SU-DHL-6 (cell line): Measurements from ENCODE around the gene CD79A.

Experiments
- H2AFZ ChIP-seq: fragments of 200-600 bp; sonication (generic); 2 replicates; pipeline ENCODE4 v1.6.1; 2014; ENCODE audit warnings: low read depth, mild to moderate bottlenecking, moderate library complexity, mixed read lengths, antibody characterized with exemption, low read length; ENCODE audit not compliant: severe bottlenecking
- H3F3A ChIP-seq: fragments of 200-600 bp; shearing (Covaris generic); 2 replicates; pipeline ENCODE4 v1.6.0; 2016; ENCODE audit warnings: antibody characterized with exemption, mild to moderate bottlenecking; ENCODE audit not compliant: insufficient read depth
- H3K27ac ChIP-seq: fragments of 200-600 bp; sonication (generic); 2 replicates; pipeline ENCODE4 v1.5.1; 2016; ENCODE audit warnings: low read depth, mild to moderate bottlenecking, low read length, moderate library complexity, mixed read lengths
- H3K27me3 ChIP-seq: fragments of 200-600 bp; sonication (generic), shearing (Covaris generic); 2 replicates; pipeline ENCODE4 v1.6.0; 2014; ENCODE audit warnings: mild to moderate bottlenecking, low read length
- H3K36me3 ChIP-seq: fragments of 200-600 bp; sonication (generic); 2 replicates; pipeline ENCODE4 v1.6.1; 2014; ENCODE audit warnings: mild to moderate bottlenecking, low read length, mixed read lengths
- H3K4me2 ChIP-seq: fragments of 300-600, 200-600 bp; shearing (Covaris generic), sonication (generic); 2 replicates; pipeline ENCODE4 v1.6.0; 2014; ENCODE audit warnings: low read length, low read depth, mild to moderate bottlenecking; ENCODE audit not compliant: poor library complexity, severe bottlenecking
- H3K4me3 ChIP-seq: fragments of 200-600 bp; sonication (generic); 2 replicates; pipeline ENCODE4 v1.5.1; 2014; ENCODE audit warnings: antibody characterized with exemption, low read length, mild to moderate bottlenecking, mixed read lengths; ENCODE audit not compliant: insufficient read depth, poor library complexity, severe bottlenecking
- H3K79me2 ChIP-seq: fragments of 200-600 bp; sonication (generic); 2 replicates; pipeline ENCODE4 v1.6.1; 2014; ENCODE audit warnings: mild to moderate bottlenecking, low read length, moderate library complexity; ENCODE audit not compliant: insufficient read depth
- H3K9ac ChIP-seq: fragments of 200-600 bp; sonication (generic); 2 replicates; pipeline ENCODE4 v1.7.0; 2014; ENCODE audit warnings: mild to moderate bottlenecking, low read length
- H3K9me2 ChIP-seq: fragments of 200-600 bp; sonication (generic); replicated peaks from 2 replicates; pipeline ENCODE4 v1.6.1; 2014; ENCODE audit warnings: low read length; ENCODE audit not compliant: insufficient read depth
- H3K9me3 ChIP-seq: fragments of 200-600 bp; sonication (generic); 2 replicates; pipeline ENCODE4 v1.6.1; 2014; ENCODE audit warnings: low read length, mixed read lengths; ENCODE audit not compliant: insufficient read depth
- H4K20me1 ChIP-seq: fragments of 200-600 bp; sonication (generic); 2 replicates; pipeline ENCODE4 v1.6.1; 2014; ENCODE audit warnings: low read depth, mild to moderate bottlenecking, antibody characterized with exemption, low read length, moderate library complexity, mixed read lengths
- CTCF ChIP-seq: fragments of 200-600 bp; sonication (generic); IDR thresholded peaks from one replicate; pipeline ENCODE4 v1.5.1; 2017; ENCODE audit warnings: antibody characterized with exemption, mild to moderate bottlenecking, low read length, moderate library complexity; ENCODE audit not compliant: insufficient read depth, poor library complexity, severe bottlenecking
- EZH2phosphoT487 ChIP-seq: fragments of 200-600 bp; sonication (generic), shearing (Covaris generic); conservative IDR thresholded peaks from 2 replicates; pipeline ENCODE4 v1.6.1; 2018; ENCODE audit warnings: mild to moderate bottlenecking, antibody characterized with exemption, low read length, moderate library complexity, mixed read lengths

Gene CD79A

GRCh38 chr19:41847351-41848105, 29.6 kb upstream of the CD79A start:
- TF ChIP-seq CTCF (no peak), EZH2phosphoT487 (no peak)

DNA sequence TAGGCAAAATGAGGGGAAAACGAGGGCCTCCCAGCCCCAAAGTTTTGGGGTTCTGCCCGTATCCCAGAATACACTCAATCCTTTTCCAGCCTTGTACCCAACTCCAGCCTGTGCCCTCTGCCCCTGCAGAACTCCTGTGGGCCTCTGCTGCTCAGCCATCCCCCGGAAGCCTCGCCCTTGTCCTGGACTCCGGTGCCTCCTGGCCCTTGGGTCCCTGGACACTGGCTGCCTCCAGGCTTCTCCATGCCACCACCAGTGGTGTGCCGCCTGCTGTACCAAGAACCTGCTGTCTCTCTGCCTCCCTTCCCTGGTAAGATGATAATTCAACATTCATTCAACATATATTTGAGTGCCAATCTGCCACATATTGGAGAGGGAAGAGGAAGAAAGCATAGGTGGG, 28.4 kb upstream of the CD79A start:
- no peak overlapping the region for H3K27ac ChIP-seq

More at GRCh38 chr19:41847351-41848105, 29.6 kb upstream of the CD79A start:
- no peak overlapping the region for H3K27ac ChIP-seq
- H4K20me1 ChIP-seq = no peaks in the 10 kb centered on the region
- H3K79me2 ChIP-seq = no peaks in the 10 kb centered on the region
- no peaks in the 10 kb centered on the region for H3K9me3 ChIP-seq
- H3K36me3 ChIP-seq = no peaks in the 10 kb centered on the region
- no peak overlapping the region for H3K4me2 ChIP-seq
- H3K27me3 ChIP-seq = no peaks in the 10 kb centered on the region
- no peak overlapping the region for H2AFZ ChIP-seq
- no peak overlapping the region for H3K9ac ChIP-seq
- no peak overlapping the region for H3K4me3 ChIP-seq
- no peaks in the 10 kb centered on the region for H3K9me2 ChIP-seq
- no peaks in the 10 kb centered on the region for H3F3A ChIP-seq

GRCh38 chr19:41849067-41849466, 28.0 kb upstream of the CD79A start:
- TF ChIP-seq EZH2phosphoT487 (no peak), CTCF (no peak)
- Histone ChIP-seq H2AFZ (no peak overlapping the region), H3K9me3 (no peaks in the 10 kb centered on the region), H3K9me2 (no peaks in the 10 kb centered on the region), H3K27me3 (no peaks in the 10 kb centered on the region), H4K20me1 (no peaks in the 10 kb centered on the region), H3K36me3 (no peaks in the 10 kb centered on the region), H3F3A (no peaks in the 10 kb centered on the region), H3K9ac (no peak overlapping the region), H3K27ac (no peak overlapping the region), H3K79me2 (no peaks in the 10 kb centered on the region), H3K4me3 (no peak overlapping the region), H3K4me2 (no peak overlapping the region)

More for the DNA sequence above, 28.4 kb upstream of the CD79A start:
- Histone ChIP-seq H3K9me3 (no peaks in the 10 kb centered on the region), H3K79me2 (no peaks in the 10 kb centered on the region), H3K27me3 (no peaks in the 10 kb centered on the region), H3K9ac (no peak overlapping the region), H4K20me1 (no peaks in the 10 kb centered on the region), H3K9me2 (no peaks in the 10 kb centered on the region), H3K4me3 (no peak overlapping the region), H3F3A (no peaks in the 10 kb centered on the region), H3K36me3 (no peaks in the 10 kb centered on the region), H3K4me2 (no peak overlapping the region), H2AFZ (no peak overlapping the region)
- TF ChIP-seq EZH2phosphoT487 (no peak), CTCF (no peak)
